Lung (tissue), 12 donors: ENCODE measurements around the gene GGACT. TPM values are rescaled to one million over a fixed set of nuclear protein-coding genes. Genes with fewer than 3 reads are reported as not detected.
"Not testable (repeated sequence)": the region's sequence is repeated elsewhere in the genome, so short reads cannot be mapped to it uniquely, and the experiment has no call there.

ENCODE experiments used
- ATAC-seq: fragments of 200-7000 bp; cut with Tn5 transposase; one replicate; pipeline ENCODE4 v1.9.1; 2020; ENCODE audit warnings: moderate number of reproducible peaks; ENCODE audit not compliant: insufficient read depth, low FRiP score
- DNase-seq, 3 donors: peaks; one replicate each; pipeline ENCODE4 v3.0.0-alpha.2; 2013 to 2017
- H3K27ac ChIP-seq, 2 donors: one replicate each; pipeline ENCODE4 v1.5.1; 2013; ENCODE audit warnings: mild to moderate bottlenecking in 2 of 2, moderate library complexity in 2 of 2, control low read depth in 1 of 2, inconsistent platforms in 1 of 2, low read depth in 1 of 2, low read length in 1 of 2
- H3K27me3 ChIP-seq, 3 donors: one replicate each; pipeline ENCODE4 v1.5.1; 2013; ENCODE audit warnings: low read length in 2 of 3; ENCODE audit not compliant: control insufficient read depth in 3 of 3, insufficient read depth in 3 of 3
- H3K36me3 ChIP-seq, 4 donors: one replicate each; pipeline ENCODE4 v1.5.1; 2013; ENCODE audit warnings: low read length in 4 of 4, mild to moderate bottlenecking in 1 of 4, moderate library complexity in 1 of 4; ENCODE audit not compliant: control insufficient read depth in 4 of 4, insufficient read depth in 4 of 4
- H3K4me1 ChIP-seq, 5 donors: one replicate each; pipeline ENCODE4 v1.5.1; 2013; ENCODE audit warnings: low read length in 5 of 5, mild to moderate bottlenecking in 2 of 5, moderate library complexity in 1 of 5; ENCODE audit not compliant: control insufficient read depth in 5 of 5, insufficient read depth in 5 of 5
- H3K4me3 ChIP-seq: one replicate; pipeline ENCODE4 v1.5.1; 2013; ENCODE audit warnings: mild to moderate bottlenecking, control low read depth, moderate library complexity
- H3K9ac ChIP-seq, 2 donors: one replicate each; pipeline ENCODE4 v1.5.1; 2013; ENCODE audit warnings: low read length in 2 of 2, control low read depth in 1 of 2; ENCODE audit not compliant: insufficient read depth in 1 of 2
- H3K9me3 ChIP-seq, 4 donors: one replicate each; pipeline ENCODE4 v1.5.1; 2013; ENCODE audit warnings: low read length in 3 of 4, mild to moderate bottlenecking in 1 of 4, moderate library complexity in 1 of 4; ENCODE audit not compliant: control insufficient read depth in 4 of 4, insufficient read depth in 3 of 4
- CTCF ChIP-seq: IDR thresholded peaks from 2 replicates; pipeline ENCODE4 v1.5.1; 2012; ENCODE audit warnings: mild to moderate bottlenecking; ENCODE audit errors: control extremely low read depth, extremely low read depth
- WGBS, 2 donors: extraction: QIAGEN DNeasy Blood & Tissue Kit; methylation state at CpG; one replicate each; pipeline ENCODE4 v1.1.7; 2013; 5-methylcytosine and 5-hydroxymethylcytosine counted together
- polyA plus RNA-seq, 2 donors: library from polyadenylated mRNA; stranded (reverse); fragments of 200-250 nt; gene quantifications; one replicate each; pipeline ENCODE4 v1.2.1, GENCODE V29; 2013
- total RNA-seq, 2 donors: library from RNA; depleted of rRNA in 1 of 2; stranded (reverse); fragments of >200 nt in 1 of 2; gene quantifications; one replicate each; pipeline ENCODE4 v1.2.1, GENCODE V29; 2014 to 2021
- donor health status: control.
- donor health status: control.
- donor health status: Bipolar disorder and iron deficiency.
- donor health status: healthy.
- donor health status: DM: yes; HTN: yes; CAD: no.

Gene GGACT
- total and polyA plus RNA-seq, 4 donors, result 1.1 to 6.8 (median 3.9) TPM

GRCh38 chr13:100619940-100620339 lies 31.4 kb upstream of the GGACT start:
- no peak for DNase-seq
- whole genome bisulfite sequencing, 2 donors, result 89 to 90% methylated on average over 2 of the region's 2 CpGs
- Histone ChIP-seq H3K27me3 (no peaks in the 10 kb centered on the region), H3K4me1 (no peaks in the 10 kb centered on the region), H3K36me3 (peaks cover 1 to 9% (median 4%) of the 10 kb centered on the region in 4 donors), H3K9me3 (no peaks in the 10 kb centered on the region), H3K27ac (no peak overlapping the region), H3K4me3 (no peak overlapping the region), H3K9ac (no peak overlapping the region)
- ATAC-seq, result no peak
- no peak for TF ChIP-seq CTCF

- ATAC-seq, result not testable (repeated sequence)
- WGBS, 2 donors, result 98 to 99% methylated on average over 22 of the region's 24 CpGs
These were observed 30.3 kb upstream of the GGACT start for GRCh38 chr13:100618897-100619296.

GRCh38 chr13:100613031-100613430 lies 24.4 kb upstream of the GGACT start:
- TF ChIP-seq CTCF, result no peak
- WGBS, 2 donors, result 90 to 98% methylated on average over 5 of the region's 5 CpGs

More at GRCh38 chr13:100618897-100619296, 30.3 kb upstream of the GGACT start:
- not testable (repeated sequence) for H3K27ac ChIP-seq, H3K4me3 ChIP-seq, H3K9ac ChIP-seq, H3K9me3 ChIP-seq, H3K27me3 ChIP-seq, DNase-seq, H3K4me1 ChIP-seq, H3K36me3 ChIP-seq

DNA sequence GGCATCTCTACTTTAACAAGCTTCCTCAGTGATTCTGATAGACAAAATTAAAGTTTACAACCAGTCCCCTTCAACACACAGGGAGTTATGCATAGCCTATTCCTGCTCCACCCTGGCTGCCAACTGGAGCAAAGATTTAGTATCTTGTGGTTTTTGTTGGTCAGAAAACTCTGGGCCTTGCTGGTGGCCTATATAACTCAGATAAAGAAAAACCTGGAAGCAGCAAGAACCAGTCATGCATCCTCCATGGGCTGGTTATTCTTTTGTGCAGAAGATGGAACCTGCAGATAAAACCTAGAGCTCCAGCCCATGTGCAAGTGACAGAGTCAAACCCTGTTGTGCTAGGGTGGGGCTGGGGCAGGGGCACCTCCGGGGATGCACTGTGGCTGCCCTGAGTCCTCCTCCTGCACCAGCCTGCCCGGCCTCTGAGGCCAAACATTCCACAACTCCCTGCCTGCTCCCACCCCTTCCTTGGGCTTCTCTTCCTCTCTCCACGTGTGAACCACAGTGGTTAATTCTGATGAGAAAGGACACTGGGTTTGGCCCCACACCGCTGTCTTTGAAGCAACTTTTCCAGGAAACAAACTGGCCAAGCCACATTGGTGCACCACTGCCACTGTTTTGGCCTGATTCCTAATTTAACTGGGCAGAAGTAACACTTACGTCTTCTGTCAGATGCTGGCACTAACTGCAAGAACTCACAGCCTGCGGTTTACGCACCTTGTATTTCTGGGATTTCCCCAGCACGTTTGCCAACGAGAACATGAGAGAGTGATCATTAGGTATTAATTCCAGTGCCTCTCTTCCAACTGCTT lies 23.3 kb upstream of the GGACT start:
- TF ChIP-seq CTCF, result no peak
- peaks cover 0 to 12% (median 6%) of the 10 kb centered on the region in 4 donors for H3K36me3 ChIP-seq
- H3K9ac ChIP-seq, result no peak overlapping the region
- ATAC-seq, result no peak
- WGBS, 2 donors, result 37 to 55% methylated on average over 9 of the region's 9 CpGs
- no peak overlapping the region for H3K4me3 ChIP-seq
- H3K27ac ChIP-seq, result no peak overlapping the region
- DNase-seq, result no peak
- peaks cover 0 to 2% (median 0%) of the 10 kb centered on the region in 4 donors for H3K9me3 ChIP-seq
- no peaks in the 10 kb centered on the region for H3K27me3 ChIP-seq
- H3K4me1 ChIP-seq, result no peaks in the 10 kb centered on the region

More at GRCh38 chr13:100613031-100613430, 24.4 kb upstream of the GGACT start:
- Histone ChIP-seq H3K9ac (no peak overlapping the region), H3K27ac (no peak overlapping the region), H3K4me1 (no peaks in the 10 kb centered on the region), H3K9me3 (peaks cover 0 to 2% (median 0%) of the 10 kb centered on the region in 4 donors), H3K4me3 (no peak overlapping the region), H3K27me3 (no peaks in the 10 kb centered on the region), H3K36me3 (peaks cover 0 to 9% (median 6%) of the 10 kb centered on the region in 4 donors)
- no peak for ATAC-seq
- DNase-seq, result no peak
